Fibroblast of skin of abdomen (primary cell): Measurements from ENCODE around the gene NEK2.
A peak's percentile ranks its signal among the peaks of the same experiment; 100 is the strongest.
"Not testable (repeated sequence)": the region's sequence is repeated elsewhere in the genome, so short reads cannot be mapped to it uniquely, and the experiment has no call there.

ENCODE experiments used
- DNase-seq: peaks from one replicate; pipeline ENCODE4 v3.0.0-alpha.2; 2013

NEK2 gene

DNA sequence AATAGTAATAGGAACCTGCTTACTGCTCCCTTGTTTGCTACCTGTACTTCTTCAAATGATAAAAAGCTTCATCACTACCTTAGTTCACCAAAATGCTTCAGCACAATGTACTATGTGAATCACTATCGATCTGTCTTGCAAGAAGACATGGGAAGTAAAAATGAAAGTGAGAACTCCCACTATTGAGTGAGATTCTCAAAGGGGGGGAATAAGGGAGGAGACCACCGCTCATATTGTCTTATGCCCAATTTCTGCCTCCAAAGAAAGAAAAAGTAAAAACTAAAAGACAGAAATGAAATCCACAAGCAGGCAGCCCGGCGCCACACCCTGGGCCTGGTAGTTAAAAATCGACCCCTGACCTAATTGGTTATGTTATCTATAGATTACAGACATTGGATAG is 18.5 kb upstream of the NEK2 start:
- not testable (repeated sequence) for DNase-seq

GRCh38 chr1:211688421-211688820 is 13.0 kb upstream of the NEK2 start:
- no peak for DNase-seq

DNA sequence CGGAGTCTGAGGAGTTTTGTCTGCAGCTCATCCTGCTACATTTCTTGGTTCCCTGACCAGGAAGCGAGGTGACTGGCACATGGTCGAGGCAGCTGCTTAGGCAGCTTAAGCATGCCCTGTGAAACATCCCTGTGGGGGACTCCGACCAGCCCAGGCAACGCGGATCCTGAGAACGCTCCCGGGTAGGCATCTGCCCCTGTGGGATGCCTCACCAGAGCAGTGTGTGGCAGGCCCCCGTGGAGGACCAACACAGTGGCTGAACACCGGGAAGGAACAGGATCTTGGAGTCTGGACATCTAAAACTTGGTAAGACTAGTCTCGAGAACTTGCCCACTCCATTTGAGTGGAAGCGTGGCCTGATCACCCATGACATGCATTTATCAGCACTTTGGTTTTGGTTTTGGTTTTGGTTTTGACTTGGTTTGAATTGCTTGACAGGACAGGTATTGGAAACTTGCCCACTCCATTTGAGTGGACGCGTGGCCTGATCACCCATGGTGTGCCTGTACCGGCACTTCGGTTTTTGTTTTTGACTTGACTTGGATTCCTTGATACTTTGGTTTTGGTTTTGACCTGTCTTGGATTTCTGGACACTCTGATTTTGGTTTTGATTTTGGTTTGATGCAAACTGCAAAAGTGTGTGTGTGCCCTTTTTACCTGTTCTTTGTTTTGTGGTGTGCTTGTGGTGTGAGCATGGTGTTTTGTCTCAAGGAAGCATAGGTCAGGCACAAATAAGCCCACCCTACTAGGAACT is 12.2 kb upstream of the NEK2 start:
- no peak for DNase-seq

- no peak for DNase-seq
Measured at GRCh38 chr1:211685823-211686222, 10.4 kb upstream of the NEK2 start.

GRCh38 chr1:211684791-211685190 is 9.4 kb upstream of the NEK2 start:
- no peak for DNase-seq

DNA sequence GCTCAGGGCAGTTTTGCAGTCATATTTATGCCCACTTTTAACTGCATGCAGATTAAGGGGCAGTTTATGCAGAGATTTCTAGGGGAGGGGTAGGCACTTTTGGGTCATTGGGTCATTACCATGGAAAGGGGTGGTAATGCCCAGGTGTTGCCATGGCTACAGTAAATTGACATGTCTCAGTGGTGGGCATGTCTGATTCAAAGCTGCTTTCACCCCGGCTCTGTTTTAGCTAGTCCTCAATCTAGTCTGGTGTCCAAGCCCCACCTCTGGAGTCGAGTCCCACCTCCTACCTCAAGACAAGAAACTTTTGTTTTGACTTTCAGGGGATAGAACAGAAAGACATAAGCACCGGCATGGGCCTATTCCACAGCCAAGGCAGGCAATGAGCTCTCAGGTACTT is 8.9 kb upstream of the NEK2 start:
- no peak for DNase-seq

- DNase-seq = no peak
Measured at GRCh38 chr1:211683396-211684297, 8.2 kb upstream of the NEK2 start.

GRCh38 chr1:211682186-211682585 is 6.8 kb upstream of the NEK2 start:
- DNase-seq = peak; percentile 24

DNA sequence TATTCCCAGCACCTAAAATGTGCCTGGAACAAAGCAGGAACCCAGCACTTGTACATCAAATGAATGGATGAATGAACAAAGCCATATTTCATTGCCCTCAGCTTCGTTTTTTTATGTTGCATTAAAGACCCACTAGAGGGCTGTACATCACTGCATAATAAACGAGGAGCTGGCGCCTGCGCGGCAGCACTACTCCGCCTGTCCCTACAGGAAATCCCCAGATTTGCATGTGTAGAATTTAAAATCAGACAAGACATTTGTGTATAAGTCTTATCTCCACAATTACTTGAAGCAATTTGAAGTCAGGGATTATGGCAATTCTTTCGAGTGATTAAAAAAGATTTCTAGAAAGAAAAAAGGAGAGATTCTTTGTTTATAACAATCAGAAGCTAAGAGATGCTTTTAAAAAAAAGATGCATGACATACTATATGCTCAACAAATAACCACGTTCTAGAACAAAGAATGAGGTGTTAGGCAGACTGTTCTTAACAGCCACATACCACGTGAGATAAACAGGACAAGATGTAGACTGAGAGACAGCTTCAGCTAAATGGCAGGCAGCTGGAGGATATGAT is 5.4 kb upstream of the NEK2 start:
- peak; percentile 85 for DNase-seq

GRCh38 chr1:211677659-211678058 is 2.2 kb upstream of the NEK2 start:
- no peak for DNase-seq

DNA sequence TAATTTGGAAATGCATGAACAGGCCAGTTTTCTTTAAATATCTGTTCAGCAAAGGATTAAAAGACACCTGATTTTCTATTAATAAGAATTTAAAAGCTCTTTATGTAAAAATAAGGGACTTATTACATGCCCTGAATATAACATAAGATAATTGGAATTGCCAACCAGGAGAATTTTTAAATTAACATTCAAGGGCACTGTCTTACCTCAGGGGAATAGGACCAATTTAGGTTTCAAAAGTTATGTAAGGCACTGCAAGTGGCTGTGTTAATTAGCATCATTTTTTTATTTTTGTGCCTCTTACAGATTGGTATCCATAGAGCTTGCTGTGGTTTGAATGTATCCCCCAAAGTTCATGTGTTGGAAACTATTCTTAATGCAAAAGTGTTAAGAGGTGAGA is 1.3 kb upstream of the NEK2 start:
- DNase-seq = no peak

DNA sequence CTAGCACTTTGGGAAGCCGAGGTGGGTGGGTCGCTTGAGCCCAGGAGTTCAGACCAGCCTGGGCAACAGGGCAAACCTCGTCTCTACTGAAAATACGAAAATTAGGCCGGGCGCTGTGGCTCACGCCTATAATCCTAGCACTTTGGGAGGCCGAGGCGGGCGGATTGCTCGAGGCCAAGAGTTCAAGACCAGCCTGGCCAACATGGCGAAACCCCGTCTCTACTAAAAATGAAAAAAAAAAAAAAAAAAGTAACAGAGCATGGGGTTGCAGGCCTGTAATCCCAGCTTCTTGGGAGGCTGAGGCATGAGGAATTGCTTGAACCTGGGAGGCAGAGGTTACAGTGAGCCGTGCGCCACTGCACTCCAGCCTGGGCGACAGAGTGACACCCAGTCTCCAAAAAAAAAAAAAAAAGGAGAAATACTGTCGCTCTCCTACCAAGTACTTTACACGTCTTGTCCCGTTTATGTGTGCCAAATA is 724 bp upstream of the NEK2 start:
- no peak for DNase-seq

GRCh38 chr1:211667065-211667617 is 8.3 kb downstream of the NEK2 start:
- DNase-seq = no peak

DNA sequence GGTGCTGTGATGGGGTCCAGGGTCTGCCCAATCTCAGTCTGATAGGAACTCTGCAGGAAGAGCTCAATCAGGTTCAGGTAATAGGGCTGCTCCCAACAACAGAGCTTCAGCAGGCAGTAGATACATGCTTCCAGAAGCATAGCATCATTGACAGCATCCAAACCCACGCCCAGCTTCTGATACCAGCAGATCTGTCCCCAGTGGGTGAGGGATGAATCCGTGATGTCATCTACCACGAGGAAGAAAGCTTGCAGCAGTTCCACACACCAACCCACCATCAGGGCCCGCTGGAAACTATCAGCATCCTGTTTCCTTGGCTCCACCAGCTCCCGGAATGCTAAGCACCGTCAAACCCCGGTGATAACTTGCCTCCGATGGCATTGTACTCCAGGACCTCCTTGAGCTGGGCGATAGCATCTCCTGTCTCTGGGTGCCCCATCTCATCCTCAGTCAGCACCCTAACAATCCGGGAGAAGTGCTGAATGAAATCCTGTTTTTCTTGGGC is 14.7 kb downstream of the NEK2 start:
- no peak for DNase-seq

GRCh38 chr1:211656728-211657127 is 18.7 kb downstream of the NEK2 start:
- DNase-seq = no peak

DNA sequence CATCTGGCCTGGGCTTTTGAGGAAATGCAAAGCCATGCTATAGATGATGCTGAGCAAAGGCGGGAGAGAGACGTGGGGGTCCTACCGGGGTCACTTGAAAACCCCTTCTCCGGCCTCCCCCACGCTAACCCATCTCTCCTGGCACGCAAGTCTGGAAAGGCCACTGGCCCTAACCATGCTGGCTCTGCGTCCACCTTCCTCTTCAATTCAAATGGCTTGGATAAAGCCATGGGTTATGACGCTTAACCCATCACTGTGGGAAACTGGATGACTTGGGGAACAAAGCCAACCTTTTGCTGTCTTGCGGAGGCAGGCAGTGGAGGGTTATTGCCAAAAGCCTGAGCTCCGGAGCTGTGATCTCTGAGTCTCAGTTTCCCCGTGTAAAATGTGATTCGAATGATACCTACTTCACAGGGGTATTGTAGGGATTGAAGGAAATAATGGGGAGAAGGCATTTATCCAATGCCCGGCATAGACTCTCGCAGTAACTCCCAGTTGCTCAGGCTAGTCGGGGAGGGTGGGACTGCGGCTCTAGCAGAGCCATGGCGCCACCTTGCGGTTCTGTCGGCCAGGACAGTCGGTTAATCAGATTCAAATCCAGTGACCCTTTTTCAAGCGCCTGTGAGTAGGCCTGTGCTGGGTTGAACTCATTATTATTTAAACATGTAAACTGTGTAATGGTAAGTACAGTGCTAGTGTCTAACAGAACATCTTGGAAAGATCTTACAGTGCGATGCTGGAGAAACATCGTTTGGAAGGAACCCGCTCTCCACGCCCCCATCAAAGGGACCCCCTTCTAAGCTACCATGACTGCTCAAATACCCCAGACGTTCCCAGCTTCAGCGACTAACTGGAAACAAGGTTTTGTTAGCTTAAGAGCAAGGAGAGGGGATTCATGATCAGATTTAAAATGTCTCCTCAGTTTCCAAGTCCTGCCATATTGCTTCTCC is 20.3 kb downstream of the NEK2 start:
- peak; percentile 81 for DNase-seq

- no peak for DNase-seq
Measured at GRCh38 chr1:211653959-211654496, 21.4 kb downstream of the NEK2 start.

DNA sequence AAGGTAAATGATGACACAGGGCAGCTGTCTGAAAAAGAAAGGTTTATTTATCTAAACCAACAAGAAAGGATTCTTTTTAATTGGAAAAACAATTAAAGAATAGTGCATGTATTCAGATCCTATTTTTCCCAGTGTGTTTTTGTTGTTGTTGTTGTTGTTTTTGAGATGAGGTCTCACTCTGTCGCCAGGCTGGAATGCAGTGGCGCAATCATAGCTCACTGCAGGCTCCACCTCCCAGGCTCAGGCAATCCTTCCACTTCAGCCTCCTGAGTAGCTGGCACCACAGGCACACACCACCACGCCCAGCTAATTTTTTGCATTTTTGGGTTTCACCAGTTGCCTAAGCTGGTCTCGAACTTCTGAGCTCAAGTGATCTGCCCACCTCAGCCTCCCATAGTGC is 22.1 kb downstream of the NEK2 start:
- no peak for DNase-seq

DNA sequence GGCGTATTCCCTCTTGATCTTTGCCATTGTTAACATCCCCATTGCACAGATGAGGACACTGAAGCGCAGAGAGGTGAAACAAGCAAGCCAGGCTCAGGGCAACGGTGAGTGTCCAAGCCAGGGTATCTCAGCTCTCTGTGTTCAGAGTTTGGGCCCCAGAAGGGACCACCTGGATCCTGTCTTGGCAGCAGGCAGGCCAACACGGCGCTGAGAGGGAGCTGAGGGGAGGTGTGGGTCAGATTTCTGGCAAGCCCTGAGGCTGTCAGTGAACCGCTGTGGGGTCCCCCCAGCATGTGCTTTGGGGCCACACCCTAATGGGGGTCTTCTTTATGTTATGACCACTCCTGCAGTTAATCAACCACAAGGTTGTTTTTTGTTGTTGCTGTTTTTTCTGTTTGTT is 23.1 kb downstream of the NEK2 start:
- no peak for DNase-seq

DNA sequence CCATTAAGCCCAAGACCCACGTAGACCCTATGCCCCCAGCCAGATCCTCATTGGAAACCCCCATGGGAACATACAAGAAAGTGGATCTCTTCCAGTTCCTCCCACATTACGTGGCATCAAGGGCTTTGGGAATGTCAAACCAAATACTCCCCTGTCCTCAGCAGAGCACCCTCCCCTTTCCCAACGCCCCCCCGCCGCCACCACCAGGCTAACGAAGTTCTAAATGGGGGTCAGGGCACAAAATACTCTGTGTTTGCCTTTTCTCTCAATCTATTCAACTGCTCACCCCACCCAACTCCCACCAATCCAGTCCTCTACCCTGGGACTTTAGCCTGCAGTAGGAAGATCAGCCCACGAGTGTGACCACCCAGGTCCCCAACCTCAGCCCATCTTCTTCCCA is 24.5 kb downstream of the NEK2 start:
- DNase-seq = no peak
